H1 (cell line): ENCODE measurements around the gene PRAME. TPM values are rescaled to one million over a fixed set of nuclear protein-coding genes. Genes with fewer than 3 reads are reported as not detected.
A peak's percentile ranks its signal among the peaks of the same experiment; 100 is the strongest.

ENCODE experiments used
- CTCF ChIA-PET: fragments of 300-600 bp; sonication (Branson Sonifier 250); formaldehyde crosslinking; loops from one replicate; lab custom pipeline; 2021; ENCODE audit not compliant: partially characterized antibody; lab: Charles Lee
- POLR2A ChIA-PET: fragments of 300-600 bp; sonication (Branson Sonifier 250); formaldehyde crosslinking; loops from one replicate; lab custom pipeline; 2021; ENCODE audit warnings: inconsistent platforms; ENCODE audit not compliant: partially characterized antibody; lab: Charles Lee
- DNase-seq, 2 experiments: peaks; one replicate each; pipeline versions ENCODE4 v3.0.0 to v3.0.0-alpha.2; 2010 to 2022; ENCODE audit warnings: low spot score in 2 of 2, low read depth in 1 of 2, mixed read lengths in 1 of 2
- FAIRE-seq: peaks from 2 replicates; lab custom pipeline; 2011; peaks lifted over from hg19 to GRCh38; lab: Jason Lieb, UNC
- H2AFZ ChIP-seq: 2 replicates; pipeline ENCODE4 v1.8.1; 2012; ENCODE audit warnings: low read length, inconsistent platforms
- H2AK5ac ChIP-seq: 2 replicates; pipeline ENCODE4 v1.6.1; 2013; ENCODE audit warnings: low read depth, low read length
- H2BK120ac ChIP-seq: replicated peaks from 2 replicates; pipeline ENCODE3; 2013; ENCODE audit warnings: low read depth, low read length, inconsistent platforms
- H2BK12ac ChIP-seq: 2 replicates; pipeline ENCODE4 v1.6.1; 2013; ENCODE audit warnings: low read depth, low read length
- H2BK15ac ChIP-seq: 2 replicates; pipeline ENCODE4 v1.6.1; 2013; ENCODE audit warnings: low read length
- H2BK20ac ChIP-seq: 2 replicates; pipeline ENCODE4 v1.6.1; 2013; ENCODE audit warnings: low read length
- H2BK5ac ChIP-seq: 2 replicates; pipeline ENCODE4 v1.6.1; 2013; ENCODE audit warnings: low read depth, low read length
- H3K14ac ChIP-seq: 2 replicates; pipeline ENCODE4 v1.6.1; 2013; ENCODE audit warnings: inconsistent platforms; ENCODE audit not compliant: insufficient read length
- H3K18ac ChIP-seq: 2 replicates; pipeline ENCODE4 v1.6.1; 2013; ENCODE audit warnings: low read length; ENCODE audit errors: extremely low read depth
- H3K23ac ChIP-seq: 2 replicates; pipeline ENCODE4 v1.6.1; 2013; ENCODE audit warnings: inconsistent platforms; ENCODE audit not compliant: insufficient read length
- H3K23me2 ChIP-seq: 2 replicates; pipeline ENCODE4 v1.6.1; 2013; ENCODE audit warnings: low read depth, low read length
- H3K27ac ChIP-seq: 2 replicates; pipeline ENCODE4 v1.6.1; 2011; ENCODE audit warnings: low read depth, low read length, inconsistent platforms
- H3K27me3 ChIP-seq, 4 experiments: replicated peaks in 1 of 4; 1 replicate in 1 of 4; 2 replicates in 3 of 4; pipeline versions ENCODE4 v1.6.1 to v1.8.1; 2011 to 2013; ENCODE audit warnings: low read length in 3 of 4, mild to moderate bottlenecking in 3 of 4, inconsistent platforms in 2 of 4, mixed read lengths in 2 of 4, moderate library complexity in 1 of 4; ENCODE audit not compliant: control insufficient read depth in 3 of 4, insufficient read depth in 3 of 4; ENCODE audit errors: extremely low read depth in 1 of 4
- H3K36me3 ChIP-seq, 4 experiments: 2 replicates each; pipeline versions ENCODE4 v1.6.1 to v1.8.1; 2011 to 2013; ENCODE audit warnings: mild to moderate bottlenecking in 4 of 4, low read length in 3 of 4, moderate library complexity in 2 of 4, control low read depth in 1 of 4, inconsistent platforms in 1 of 4; ENCODE audit not compliant: insufficient read depth in 4 of 4, control insufficient read depth in 2 of 4
- H3K4ac ChIP-seq: replicated peaks from 2 replicates; pipeline ENCODE3; 2013; ENCODE audit warnings: low read length, low read depth, mixed read lengths, inconsistent platforms; ENCODE audit not compliant: insufficient read length
- H3K4me1 ChIP-seq, 4 experiments: replicated peaks in 1 of 4; 1 replicate in 1 of 4; 2 replicates in 3 of 4; pipeline versions ENCODE4 v1.6.1 to v1.8.1; 2011 to 2013; ENCODE audit warnings: low read length in 3 of 4, inconsistent platforms in 2 of 4, mixed read lengths in 1 of 4; ENCODE audit not compliant: insufficient read depth in 4 of 4, control insufficient read depth in 3 of 4
- H3K4me2 ChIP-seq, 2 experiments: 2 replicates each; pipeline versions ENCODE4 v1.6.1 to v1.8.1; 2011 to 2013; ENCODE audit warnings: low read depth in 2 of 2, low read length in 2 of 2, control low read depth in 1 of 2, inconsistent platforms in 1 of 2, mild to moderate bottlenecking in 1 of 2; ENCODE audit not compliant: insufficient read depth in 1 of 2
- H3K4me3 ChIP-seq, 4 experiments: fragments of 200-600, 300-600 bp in 1 of 4; sonication (generic), shearing (Covaris generic), sonication (Bioruptor Twin) in 1 of 4; 2 replicates each; pipeline versions ENCODE4 v1.5.1 to v1.8.1; 2011 to 2016; ENCODE audit warnings: low read length in 4 of 4, low read depth in 3 of 4, control low read depth in 2 of 4, inconsistent platforms in 2 of 4, mild to moderate bottlenecking in 2 of 4, mixed read lengths in 1 of 4, moderate library complexity in 1 of 4; ENCODE audit not compliant: insufficient read depth in 2 of 4; ENCODE audit errors: extremely low read depth in 1 of 4
- H3K56ac ChIP-seq: replicated peaks from 2 replicates; pipeline ENCODE3; 2013; ENCODE audit warnings: low read depth, mild to moderate bottlenecking, mixed read lengths, low read length, inconsistent platforms; ENCODE audit not compliant: insufficient read length
- H3K79me1 ChIP-seq: 2 replicates; pipeline ENCODE4 v1.6.1; 2013; ENCODE audit warnings: low read depth, low read length, control low read depth
- H3K79me2 ChIP-seq, 2 experiments: 2 replicates each; pipeline versions ENCODE4 v1.6.1 to v1.8.1; 2012 to 2013; ENCODE audit warnings: low read length in 2 of 2, mild to moderate bottlenecking in 2 of 2, inconsistent platforms in 1 of 2; ENCODE audit not compliant: insufficient read depth in 2 of 2, control insufficient read depth in 1 of 2
- H3K9ac ChIP-seq, 4 experiments: replicated peaks in 1 of 4; 1 replicate in 1 of 4; 2 replicates in 3 of 4; pipeline versions ENCODE4 v1.6.1 to v1.8.1; 2011 to 2013; ENCODE audit warnings: low read depth in 3 of 4, low read length in 3 of 4, control low read depth in 2 of 4, mild to moderate bottlenecking in 2 of 4, moderate library complexity in 2 of 4, inconsistent platforms in 1 of 4; ENCODE audit errors: extremely low read depth in 1 of 4
- H3K9me3 ChIP-seq, 2 experiments: 2 replicates each; pipeline versions ENCODE4 v1.6.1 to v1.8.1; 2012 to 2013; ENCODE audit warnings: mild to moderate bottlenecking in 2 of 2, moderate library complexity in 2 of 2, control low read depth in 1 of 2, inconsistent platforms in 1 of 2, low read depth in 1 of 2, low read length in 1 of 2, mixed read lengths in 1 of 2; ENCODE audit not compliant: insufficient read depth in 2 of 2
- H4K20me1 ChIP-seq, 2 experiments: replicated peaks in 1 of 2; 2 replicates each; pipeline versions ENCODE3 to v1.8.1; 2011 to 2013; ENCODE audit warnings: inconsistent platforms in 2 of 2, low read length in 2 of 2, mild to moderate bottlenecking in 1 of 2; ENCODE audit not compliant: insufficient read depth in 2 of 2, control insufficient read depth in 1 of 2
- H4K5ac ChIP-seq: 2 replicates; pipeline ENCODE4 v1.6.1; 2013; ENCODE audit warnings: low read length, low read depth, mixed read lengths, inconsistent platforms; ENCODE audit not compliant: insufficient read length
- H4K8ac ChIP-seq: 2 replicates; pipeline ENCODE4 v1.8.0; 2013; ENCODE audit warnings: mild to moderate bottlenecking, moderate library complexity, low read length, inconsistent platforms; ENCODE audit not compliant: insufficient read depth; ENCODE audit errors: extremely low read depth
- H4K91ac ChIP-seq: replicated peaks from 2 replicates; pipeline ENCODE3; 2013; ENCODE audit warnings: low read length, mixed read lengths, inconsistent platforms; ENCODE audit not compliant: insufficient read length
- EZH2 ChIP-seq: fragments of 200-600 bp; sonication (generic); IDR thresholded peaks from 2 replicates; pipeline ENCODE4 v1.7.1; 2012; ENCODE audit warnings: low read depth, mild to moderate bottlenecking, moderate library complexity, low read length, inconsistent platforms; ENCODE audit not compliant: severe bottlenecking
- GTF2F1 ChIP-seq: IDR thresholded peaks from 2 replicates; pipeline ENCODE4 v1.6.1; 2012; ENCODE audit warnings: low read depth, low read length, improper control_type of control experiment, borderline replicate concordance
- POU5F1 ChIP-seq: IDR thresholded peaks from 2 replicates; pipeline ENCODE4 v1.6.1; 2011; ENCODE audit warnings: low read depth, mild to moderate bottlenecking, low read length, moderate library complexity
- SAP30 ChIP-seq: fragments of 300-600 bp; sonication (generic); IDR thresholded peaks from 2 replicates; pipeline ENCODE4 v1.7.1; 2012; ENCODE audit warnings: low read length, moderate library complexity, mild to moderate bottlenecking, inconsistent platforms; ENCODE audit not compliant: insufficient read depth, insufficient replicate concordance
- TBP ChIP-seq: IDR thresholded peaks from 2 replicates; pipeline ENCODE4 v1.6.1; 2011; ENCODE audit warnings: low read depth, low read length, improper control_type of control experiment
- WGBS, 2 experiments: shearing (Covaris generic) in 1 of 2; methylation state at CpG; one replicate each; pipeline versions ENCODE4 v1.1.6 to v1.1.7; 2013 to 2015; ENCODE audit warnings: low lambda C conversion rate in 2 of 2, mixed read lengths in 2 of 2, inconsistent platforms in 1 of 2, low coverage in 1 of 2, missing lambda C conversion rate in 1 of 2; ENCODE audit not compliant: insufficient replicate concordance in 2 of 2, insufficient coverage in 1 of 2, insufficient read length in 1 of 2; ENCODE audit errors: extremely low coverage in 1 of 2, missing lambda C conversion rate in 1 of 2; 5-methylcytosine and 5-hydroxymethylcytosine counted together
- polyA plus RNA-seq, 7 experiments: library from polyadenylated mRNA; depleted of rRNA in 3 of 7; stranded (reverse) in 5 of 7; unstranded in 2 of 7; fragments of >200 nt in 5 of 7; fragments of 200-250 nt in 2 of 7; gene quantifications; 1 replicate in 5 of 7; 2 replicates in 1 of 7; 4 replicates in 1 of 7; pipeline versions ENCODE4 v1.2.1 to v1.2.3, GENCODE V29; 2011 to 2013; ENCODE audit warnings: missing spikeins in 2 of 7, mixed read lengths in 2 of 7
- total RNA-seq: library from RNA; stranded (reverse); fragmentation: NEBNext Ultra II Directional; extraction: Animal tissue kit (Norgen Biotek cat#: 25700); gene quantifications from 2 replicates; pipeline ENCODE4 v1.2.1, GENCODE V29; 2021

Gene PRAME
- total and polyA plus RNA-seq, 2 of the 8 experiments (the other 6 are each of a cell fraction or from before 2014, with no cell fraction given) = 0.15 to 1.1 TPM

- H2BK15ac ChIP-seq = no peak overlapping the region
- no peak for TF ChIP-seq EZH2
- no peak for TF ChIP-seq POU5F1
- TF ChIP-seq TBP = no peak
- TF ChIP-seq SAP30 = no peak
- no peak for TF ChIP-seq GTF2F1
- no peak overlapping the region for H4K5ac ChIP-seq
- H2BK20ac ChIP-seq = no peak overlapping the region
- H3K4me1 ChIP-seq = no peaks in the 10 kb centered on the region
- H3K27me3 ChIP-seq = peaks cover 25 to 59% (median 41%) of the 10 kb centered on the region in 4 experiments
- H2AFZ ChIP-seq = no peak overlapping the region
- ChIA-PET POLR2A (no interaction called here), CTCF (no interaction called here)
- peaks cover 0 to 1% of the 10 kb centered on the region in 2 experiments for H4K20me1 ChIP-seq
- no peak overlapping the region for H3K4me2 ChIP-seq
- no peak overlapping the region for H2AK5ac ChIP-seq
- H3K18ac ChIP-seq = no peak overlapping the region
- no peaks in the 10 kb centered on the region for H3K79me1 ChIP-seq
- H3K36me3 ChIP-seq = no peaks in the 10 kb centered on the region
- H4K8ac ChIP-seq = peak overlapping the region; percentile 35; the same call in 1 of the 2 replicates
- no peak overlapping the region for H3K14ac ChIP-seq
- H4K91ac ChIP-seq = no peak overlapping the region
- no peak for DNase-seq
- no peak overlapping the region for H3K4ac ChIP-seq
- no peak overlapping the region for H3K27ac ChIP-seq
- 56% methylated on average over 3 of the region's 3 CpGs; no CpG with 5 or more reads in 1 of the 2 experiments for WGBS, 2 experiments
- H2BK5ac ChIP-seq = no peak overlapping the region
- FAIRE-seq = no peak
- H3K9me3 ChIP-seq = peaks cover 27 to 51% of the 10 kb centered on the region in 2 experiments; a peak in 3 of 4 replicates
- no peak overlapping the region for H3K23ac ChIP-seq
- no peak overlapping the region for H3K56ac ChIP-seq
- H2BK120ac ChIP-seq = no peak overlapping the region
- no peaks in the 10 kb centered on the region for H3K23me2 ChIP-seq
- H3K9ac ChIP-seq = no peak overlapping the region
- H3K79me2 ChIP-seq = no peaks in the 10 kb centered on the region
- no peak overlapping the region for H2BK12ac ChIP-seq
- no peak overlapping the region for H3K4me3 ChIP-seq
Observed at GRCh38 chr22:22547692-22548300, 11.3 kb downstream of the PRAME start.
